Peyer's patch (tissue), 4 donors: ENCODE data around the gene SMAD4.

Experiments used
- CTCF ChIP-seq, 6 experiments: fragments of 450-650 bp in 4 of 6; fragments of 200-600 bp in 2 of 6; sonication (generic) in 1 of 6; IDR thresholded peaks; one replicate each; pipeline ENCODE4 v1.5.1; 2017 to 2019; ENCODE audit warnings: antibody characterized with exemption in 6 of 6, mild to moderate bottlenecking in 3 of 6, moderate library complexity in 1 of 6
- POLR2A ChIP-seq, 2 donors: fragments of 450-650 bp; IDR thresholded peaks; one replicate each; pipeline ENCODE4 v1.5.1; 2017; ENCODE audit warnings: antibody characterized with exemption in 2 of 2, mild to moderate bottlenecking in 2 of 2, moderate library complexity in 2 of 2

- TF ChIP-seq POLR2A (IDR thresholded peaks at IDR 0.05) (no peak), CTCF (IDR thresholded peaks at IDR 0.05) (no peak)
Observed at GRCh38 chr18:51097021-51097822, 67.2 kb downstream of the SMAD4 start.
